NCI-H1092 treated with DMSO at 0.1 percent for 48 hours (cell line): ENCODE data around the gene SPATA17.
A peak's percentile ranks its signal among the peaks of the same experiment; 100 is the strongest.
"Not testable (repeated sequence)": the region's sequence is repeated elsewhere in the genome, so short reads cannot be mapped to it uniquely, and the experiment has no call there.

Experiments used
- DNase-seq: peaks from one replicate; lab custom pipeline; 2025; lab: John Stamatoyannopoulos, UW

Gene SPATA17, protein sequence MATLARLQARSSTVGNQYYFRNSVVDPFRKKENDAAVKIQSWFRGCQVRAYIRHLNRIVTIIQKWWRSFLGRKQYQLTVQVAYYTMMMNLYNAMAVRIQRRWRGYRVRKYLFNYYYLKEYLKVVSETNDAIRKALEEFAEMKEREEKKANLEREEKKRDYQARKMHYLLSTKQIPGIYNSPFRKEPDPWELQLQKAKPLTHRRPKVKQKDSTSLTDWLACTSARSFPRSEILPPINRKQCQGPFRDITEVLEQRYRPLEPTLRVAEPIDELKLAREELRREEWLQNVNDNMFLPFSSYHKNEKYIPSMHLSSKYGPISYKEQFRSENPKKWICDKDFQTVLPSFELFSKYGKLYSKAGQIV

DNA sequence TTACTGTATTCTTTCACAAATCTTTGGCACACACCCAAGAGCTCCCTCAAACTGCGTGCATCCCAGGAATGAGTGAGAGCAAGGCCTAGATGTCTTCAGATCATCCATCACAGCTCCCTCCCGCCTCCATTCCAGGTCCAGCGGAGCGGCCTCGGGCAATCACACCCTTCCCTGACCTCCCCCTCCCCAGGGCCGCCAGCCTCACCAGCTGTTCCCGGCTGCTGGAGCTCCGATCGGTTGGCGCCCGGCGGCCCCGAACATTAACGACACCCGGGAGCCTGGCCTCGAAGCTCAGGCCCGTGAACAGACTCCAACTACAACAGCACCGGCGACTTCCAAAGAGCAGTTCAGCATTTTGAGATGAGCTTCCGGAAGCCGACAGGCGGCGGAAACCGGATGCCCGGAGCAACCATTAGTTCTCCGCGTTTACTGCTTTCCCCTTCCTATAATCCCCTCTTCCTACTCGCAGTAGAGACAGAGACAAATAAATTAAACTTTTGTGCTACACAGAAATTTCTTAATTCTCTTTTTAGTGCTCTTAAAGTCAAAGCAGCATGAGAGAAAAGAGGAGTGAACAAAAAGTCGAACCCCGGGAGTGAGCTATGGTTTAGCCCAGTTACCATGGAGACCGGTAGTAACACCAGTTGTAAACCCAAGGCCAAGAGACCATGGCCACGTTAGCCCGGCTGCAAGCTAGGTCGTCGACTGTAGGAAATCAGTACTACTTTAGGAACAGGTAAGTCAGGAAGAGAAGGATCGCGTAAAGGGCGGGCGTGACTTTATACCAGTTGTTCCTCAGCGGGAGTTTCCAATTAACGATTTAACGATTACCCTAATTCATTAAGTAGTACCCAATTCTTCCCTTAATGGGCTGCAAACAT, at the start of gene SPATA17, which contains the start of gene GPATCH2:
Gene SPATA17 (plus strand): TSS at position 634 of the 881 bp plus-strand sequence. CDS start 35 bp downstream, at position 669.
Gene GPATCH2 (minus strand): TSS at position 380 of the 881 bp plus-strand sequence. CDS start 119 bp downstream, at position 261.
- DNase-seq, result peak; percentile 97

DNA sequence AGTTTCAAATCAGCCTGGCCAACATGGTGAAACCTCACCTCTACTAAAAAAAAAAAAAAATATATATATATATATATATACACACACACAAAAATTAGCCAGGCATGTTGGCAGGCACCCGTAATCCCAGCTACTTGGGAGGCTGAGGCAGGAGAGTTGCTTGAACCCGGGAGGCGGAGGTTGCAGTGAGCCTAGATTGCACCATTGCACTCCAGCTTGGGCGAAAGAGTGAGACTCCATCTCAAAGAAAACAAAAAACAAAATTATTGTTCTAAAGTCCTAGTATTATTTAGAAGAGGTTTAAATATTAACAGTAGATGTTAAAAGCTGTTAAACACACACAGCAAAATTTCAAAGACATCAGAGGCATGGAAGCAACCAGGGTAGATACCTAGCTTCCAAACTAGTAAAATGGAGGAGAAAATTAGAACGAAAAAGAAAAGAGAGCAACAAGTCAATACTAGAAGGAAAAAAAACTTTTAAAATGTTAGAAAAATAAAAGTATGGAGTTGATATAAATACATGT, 46.8 kb upstream of the SPATA17 start:
- DNase-seq, result not testable (repeated sequence)

DNA sequence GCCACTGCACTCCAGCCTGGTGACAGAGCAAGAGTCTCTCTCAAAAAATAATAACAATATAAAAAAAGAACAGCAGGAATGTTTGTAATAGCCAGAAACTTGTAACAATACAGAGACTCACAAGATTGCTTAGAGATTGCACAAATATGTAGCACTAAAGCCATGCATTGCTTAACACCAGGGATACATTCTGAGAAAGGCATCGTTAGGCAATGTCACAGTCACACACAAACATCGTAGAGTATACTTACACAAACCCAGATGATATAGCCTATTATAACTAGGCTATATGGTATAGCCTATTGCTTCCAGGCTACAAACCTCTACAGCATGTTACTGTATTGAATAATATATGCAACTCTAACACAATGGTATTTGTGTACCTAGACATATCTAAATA, 45.6 kb upstream of the SPATA17 start:
- DNase-seq, result no peak

DNA sequence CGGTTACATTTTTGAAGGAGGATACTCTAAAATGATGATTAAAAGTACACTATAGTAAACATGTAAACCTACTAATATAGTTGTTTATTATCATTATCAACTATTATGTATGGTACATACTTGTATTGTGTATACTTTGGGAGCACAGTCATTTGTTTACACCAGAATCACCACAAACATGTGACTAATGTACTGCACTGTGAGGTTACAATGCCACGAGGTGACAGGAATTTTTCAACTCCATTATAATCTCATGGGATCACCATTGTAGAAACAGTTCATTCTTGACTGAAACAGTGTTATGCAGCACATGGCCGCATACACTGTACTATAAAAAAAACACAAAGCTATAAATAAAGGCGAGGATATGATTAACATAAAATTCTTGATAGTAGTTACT, 44.6 kb upstream of the SPATA17 start:
- DNase-seq, result no peak

DNA sequence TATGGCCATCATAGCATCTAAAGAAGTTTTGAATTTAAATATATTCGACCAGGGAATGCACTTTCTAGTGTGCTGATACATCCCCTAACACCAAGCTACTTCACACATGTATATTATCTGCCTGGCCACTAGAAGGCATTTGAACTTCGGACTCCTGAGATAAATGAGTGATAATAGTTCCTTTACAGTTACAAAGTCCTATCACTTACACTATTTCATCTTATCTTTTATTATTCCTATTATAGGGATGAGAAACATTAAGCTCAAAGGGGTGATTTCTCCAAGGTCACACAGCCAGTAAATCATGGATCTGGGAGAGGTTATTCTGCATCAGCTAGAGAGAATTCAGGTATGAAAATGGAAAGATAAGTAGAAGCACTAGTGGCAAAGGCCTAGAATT, 40.5 kb upstream of the SPATA17 start:
- no peak for DNase-seq

DNA sequence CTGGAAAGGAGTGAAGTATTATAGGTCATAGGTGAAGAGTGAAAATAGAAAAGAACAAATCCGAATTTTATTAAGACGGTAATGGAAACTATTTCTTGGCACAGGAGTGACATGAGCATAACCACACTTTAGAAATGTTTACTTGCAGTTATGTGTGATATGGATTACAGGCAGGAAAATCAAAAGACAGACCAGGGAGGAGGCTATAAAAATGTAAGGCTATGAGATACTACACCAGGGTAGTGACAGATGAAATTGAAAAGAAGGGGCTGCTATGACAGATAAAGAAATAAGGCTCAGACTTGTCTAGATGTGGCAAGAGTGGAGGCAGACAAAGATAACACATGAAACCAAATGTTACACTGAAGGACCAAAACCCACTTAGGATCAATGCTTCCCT, 32.0 kb upstream of the SPATA17 start:
- DNase-seq, result no peak

DNA sequence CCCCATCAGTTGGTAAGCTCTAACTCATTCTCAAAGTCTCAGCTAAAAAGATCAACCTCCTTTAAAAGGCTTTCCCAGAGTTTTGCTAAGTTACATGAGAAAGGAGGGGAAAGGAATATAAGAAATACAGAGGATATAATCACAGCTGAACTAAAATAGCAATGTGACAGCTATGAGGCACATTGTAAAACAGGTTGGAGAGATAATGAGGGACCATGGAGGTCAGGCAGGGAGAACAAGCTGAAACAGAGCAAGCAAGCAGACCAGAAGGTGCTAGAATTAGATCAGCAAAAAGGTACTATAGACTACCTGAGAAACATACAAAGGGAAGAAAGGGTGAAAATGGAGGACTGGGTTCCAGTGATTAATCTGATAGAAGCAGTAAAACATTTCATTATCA, 28.8 kb upstream of the SPATA17 start:
- no peak for DNase-seq

DNA sequence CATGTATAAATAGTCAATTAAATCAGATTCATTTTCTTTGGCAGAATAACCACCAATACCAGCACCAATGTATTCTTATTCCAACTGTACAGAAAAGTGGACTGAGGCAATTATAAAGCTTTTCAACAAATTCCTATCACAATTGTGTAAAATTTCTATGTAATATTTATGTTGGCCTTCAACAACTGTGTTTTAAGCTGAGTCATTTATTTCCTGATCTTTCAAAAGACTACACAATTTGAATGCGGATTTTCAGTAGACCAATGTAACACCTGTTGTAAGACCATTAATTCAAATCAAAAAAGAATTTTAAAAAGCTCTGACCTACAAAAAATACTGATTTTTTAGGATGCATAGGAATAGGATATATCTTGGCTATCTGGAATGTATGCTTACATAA, 25.8 kb upstream of the SPATA17 start:
- no peak for DNase-seq

DNA sequence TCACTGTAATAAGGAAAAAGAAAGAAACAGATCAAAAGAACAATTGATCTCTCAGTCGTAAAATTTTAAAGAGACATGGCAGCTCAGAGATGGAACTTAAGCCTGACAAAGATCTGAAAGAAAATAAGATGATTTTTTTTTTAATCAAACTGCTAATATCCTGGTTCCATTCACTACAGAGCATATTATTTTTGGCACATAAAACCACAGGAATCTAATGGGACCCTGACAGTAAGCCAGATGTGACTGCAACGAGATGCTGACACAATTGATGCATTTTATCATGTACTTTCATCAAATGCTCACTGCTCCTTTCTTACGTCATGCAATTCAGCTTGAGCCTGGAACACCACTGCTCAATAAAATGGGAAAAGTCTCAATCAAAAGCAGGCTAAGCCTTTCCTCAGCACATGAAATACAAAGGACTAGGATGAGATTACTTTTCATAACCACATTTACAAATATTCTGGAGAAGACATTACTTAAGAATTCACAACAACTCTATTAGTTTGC, 16.9 kb upstream of the SPATA17 start:
- DNase-seq, result no peak

DNA sequence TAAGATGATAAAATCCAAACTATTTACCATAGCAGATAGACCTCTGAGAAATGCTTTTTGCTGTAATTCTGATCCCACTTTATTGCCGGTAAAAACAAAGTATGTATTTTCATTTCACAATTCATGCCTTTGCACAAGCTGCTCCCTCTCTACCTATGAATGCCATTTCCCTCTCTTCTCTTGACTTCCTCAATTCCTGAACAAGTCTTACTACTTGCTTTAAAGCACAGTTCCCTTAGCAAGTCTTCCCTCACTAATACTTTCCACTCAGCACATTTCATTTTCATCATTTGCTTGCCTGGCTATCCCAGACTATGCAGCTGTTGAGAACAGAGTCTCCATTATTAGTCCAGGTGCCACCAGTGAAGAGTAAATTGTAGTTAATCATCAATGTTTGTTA, 14.0 kb upstream of the SPATA17 start:
- no peak for DNase-seq

DNA sequence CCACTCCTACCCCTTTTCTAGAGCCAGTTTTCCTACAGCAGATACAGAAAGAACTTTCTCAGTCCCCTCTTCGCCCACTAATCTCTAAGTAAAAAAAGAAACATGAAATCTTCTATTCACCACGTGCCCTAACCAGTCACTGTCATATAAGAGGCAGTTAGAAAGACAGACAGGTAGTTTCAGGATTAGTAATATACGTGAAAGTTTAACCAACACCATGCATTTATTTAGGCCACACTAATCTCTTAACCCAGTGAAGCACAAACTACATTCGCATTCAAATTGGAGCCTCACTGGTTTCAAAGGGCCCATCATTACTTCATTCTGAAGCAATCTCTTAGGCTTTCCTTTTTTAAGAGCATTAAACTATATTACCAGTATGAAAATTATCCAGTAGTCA, 10.3 kb upstream of the SPATA17 start:
- no peak for DNase-seq

DNA sequence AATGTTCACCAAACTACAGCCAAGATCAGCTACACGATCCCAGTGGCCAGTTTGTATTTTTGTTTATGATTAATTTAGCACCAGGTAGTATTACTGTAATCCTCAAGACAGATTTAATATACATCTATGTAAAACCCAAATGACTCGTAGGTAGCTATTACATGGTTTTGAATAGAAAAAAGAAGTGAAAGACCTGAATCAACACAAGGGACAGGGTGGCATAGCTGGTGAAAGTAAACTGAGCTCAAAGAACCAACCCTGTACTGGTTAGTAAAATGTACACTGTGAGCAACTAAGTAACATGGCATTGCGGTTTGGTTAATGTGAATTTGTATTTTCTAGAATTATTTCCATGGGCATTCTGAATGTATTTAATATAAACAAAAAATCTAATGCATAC, 9.1 kb upstream of the SPATA17 start:
- no peak for DNase-seq

DNA sequence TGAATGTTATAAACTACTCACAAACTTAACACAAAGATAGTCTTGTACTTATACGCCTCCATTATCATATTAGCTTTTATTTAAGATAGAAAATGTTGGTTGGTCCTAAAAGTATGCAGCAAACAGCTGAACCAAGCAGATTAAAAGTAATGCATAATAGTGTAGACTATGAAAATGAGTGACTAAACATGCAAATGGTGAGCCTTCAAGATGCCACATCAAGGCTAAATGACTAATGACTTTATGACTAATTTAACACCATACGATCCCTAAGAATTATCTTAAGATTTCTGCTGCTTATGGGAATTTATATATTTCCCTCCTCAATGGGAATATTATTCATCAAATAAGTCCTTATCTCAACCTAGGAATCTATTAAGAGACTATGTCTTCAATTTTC, 4.8 kb upstream of the SPATA17 start:
- no peak for DNase-seq

DNA sequence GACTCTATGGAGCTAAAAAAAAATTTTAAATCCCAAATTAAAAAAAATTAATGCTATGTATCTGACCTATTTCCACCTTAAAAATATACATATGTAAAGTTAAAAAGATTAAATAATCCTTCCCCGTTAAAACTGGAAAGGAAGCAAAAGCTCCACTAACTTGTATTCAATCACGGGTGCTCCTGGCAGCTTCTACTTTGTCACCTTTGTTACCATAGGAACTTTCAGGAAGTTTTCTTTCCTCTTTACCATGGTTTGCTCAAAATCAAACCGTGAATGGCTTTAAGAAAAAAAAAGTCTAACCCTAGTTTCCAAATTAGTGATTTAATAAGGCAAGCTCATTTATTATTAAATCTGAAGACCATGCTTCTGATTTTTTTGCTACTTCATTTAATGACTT, 3.7 kb upstream of the SPATA17 start:
- no peak for DNase-seq

DNA sequence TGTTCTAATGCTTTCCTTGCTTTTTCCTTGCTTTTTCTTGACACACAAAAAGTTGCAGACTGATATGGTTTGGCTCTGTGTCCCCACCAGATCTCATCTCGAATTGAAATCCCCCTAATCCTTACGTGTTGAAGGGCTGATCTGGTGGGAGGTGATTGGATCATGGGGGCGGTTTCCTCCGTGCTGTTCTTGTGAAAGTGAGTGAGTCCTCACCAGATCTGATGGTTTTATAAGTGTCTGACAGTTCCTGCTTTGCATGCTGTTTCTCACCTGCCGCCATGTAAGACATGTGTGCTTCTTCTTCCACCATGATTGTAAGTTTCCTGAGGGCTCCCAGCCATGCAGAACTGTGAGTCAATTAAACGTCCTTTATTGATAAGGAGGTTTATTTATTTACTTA, 11.3 kb downstream of the SPATA17 start:
- no peak for DNase-seq

DNA sequence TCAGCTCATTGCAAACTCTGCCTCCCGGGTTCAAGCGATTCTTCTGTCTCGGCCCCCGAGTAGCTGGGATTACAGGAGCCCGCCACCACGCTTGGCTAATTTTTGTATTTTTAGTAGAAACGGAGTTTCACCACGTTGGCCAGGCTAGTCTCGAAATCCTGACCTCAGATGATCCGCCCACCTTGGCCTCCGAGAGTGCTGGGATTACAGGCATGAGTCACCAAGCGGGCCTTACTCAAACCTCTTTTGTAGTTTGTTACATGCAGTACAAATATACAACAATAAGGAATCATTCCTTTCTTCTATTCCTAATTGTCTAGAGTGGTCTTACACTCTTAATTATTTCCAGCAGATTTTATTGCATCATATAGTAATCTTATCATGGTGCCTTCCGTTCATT, 16.6 kb downstream of the SPATA17 start:
- DNase-seq, result no peak

DNA sequence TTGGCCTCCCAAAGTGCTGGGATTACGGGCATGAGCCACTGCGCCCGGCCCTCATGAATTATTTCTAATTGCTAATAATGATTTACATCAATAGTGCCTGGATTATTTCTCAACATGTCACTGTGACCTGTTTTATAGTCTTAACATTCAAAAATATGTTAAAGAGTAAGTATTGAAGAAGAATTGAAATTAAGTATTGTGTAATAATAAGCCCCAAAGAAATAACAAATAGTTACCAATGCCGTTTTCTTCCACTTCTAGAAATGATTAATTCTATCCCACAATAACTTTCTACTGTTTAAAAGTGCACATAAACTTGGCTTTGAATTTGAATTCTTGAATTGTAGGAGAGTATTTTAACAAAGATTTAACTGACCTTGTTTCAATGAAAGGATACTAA, 19.5 kb downstream of the SPATA17 start:
- no peak for DNase-seq

DNA sequence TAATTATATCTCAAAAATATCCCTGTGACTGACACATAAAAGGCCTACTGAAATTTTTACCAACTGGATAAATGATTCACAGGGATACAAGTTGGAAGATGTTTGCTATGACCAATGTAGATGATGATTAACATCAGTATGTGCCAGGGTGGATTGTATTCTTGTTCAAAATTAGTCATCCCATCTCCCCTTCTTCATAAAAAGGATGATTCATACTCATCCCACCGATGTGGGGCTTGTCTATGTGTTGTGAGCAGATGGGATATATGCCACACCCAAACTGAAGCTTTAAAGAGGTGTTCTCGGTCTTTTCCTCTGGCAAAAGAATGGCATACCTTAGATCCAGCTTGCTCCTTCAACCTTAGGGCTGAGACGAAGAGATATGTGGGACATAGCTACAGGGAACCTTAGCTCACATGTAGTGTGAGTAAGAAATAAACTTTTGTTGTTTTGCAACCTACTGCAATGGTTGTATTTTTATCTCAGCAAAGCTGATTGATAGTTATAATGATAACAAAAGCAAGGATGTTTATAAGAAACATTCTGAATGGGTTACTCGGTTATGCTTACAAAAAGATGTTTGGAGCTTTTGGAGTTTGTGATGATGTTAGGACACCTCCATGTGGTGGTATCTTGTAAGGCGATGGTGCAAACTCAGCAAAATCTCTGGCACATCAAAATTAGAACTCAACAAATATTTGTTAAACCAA, 29.4 kb downstream of the SPATA17 start:
- DNase-seq, result peak; percentile 5

DNA sequence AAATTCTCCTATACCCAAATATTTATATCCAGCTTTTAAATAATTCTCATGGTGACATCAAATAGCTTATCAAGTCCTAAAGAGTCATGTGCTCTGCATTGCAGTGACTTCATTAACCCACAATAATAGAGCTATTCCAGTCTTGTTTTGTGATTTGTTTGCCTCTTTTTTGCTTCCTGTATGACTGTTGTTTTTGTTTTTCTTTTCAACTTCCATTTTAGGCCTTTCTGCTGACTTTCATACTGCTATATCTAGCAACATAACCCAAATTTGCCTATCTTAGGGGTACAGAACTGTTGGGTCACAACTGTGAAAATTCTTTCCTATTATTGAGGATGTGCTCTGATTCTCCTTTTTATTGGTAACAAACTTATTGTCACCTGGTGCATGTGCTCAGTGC, 30.3 kb downstream of the SPATA17 start:
- DNase-seq, result no peak

DNA sequence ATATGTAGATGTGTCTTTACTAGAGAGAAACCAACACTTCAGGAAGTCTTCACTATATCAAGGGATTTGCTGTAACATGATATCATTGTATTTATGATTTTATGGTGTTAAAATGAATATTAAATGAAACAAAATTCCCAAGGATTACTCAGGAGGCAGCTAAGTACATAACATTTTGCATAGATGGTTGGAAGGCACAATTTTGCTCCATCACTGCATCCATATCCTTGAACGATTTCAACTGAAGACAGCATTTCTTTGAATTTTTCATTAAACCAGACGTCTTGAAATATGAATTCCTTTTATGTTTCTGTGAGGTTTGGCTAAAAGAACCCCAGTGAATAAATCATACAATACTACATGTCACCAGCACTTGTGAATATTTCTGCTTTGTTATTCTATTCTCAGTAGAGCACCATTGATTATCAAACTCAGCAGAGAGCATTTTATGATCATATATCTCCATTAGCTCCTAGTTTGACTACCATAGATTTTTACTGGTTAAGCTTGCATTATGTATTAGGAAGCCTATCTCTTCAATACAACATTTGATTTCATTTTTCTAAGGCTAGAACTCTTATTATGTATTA, 37.3 kb downstream of the SPATA17 start:
- DNase-seq, result no peak

DNA sequence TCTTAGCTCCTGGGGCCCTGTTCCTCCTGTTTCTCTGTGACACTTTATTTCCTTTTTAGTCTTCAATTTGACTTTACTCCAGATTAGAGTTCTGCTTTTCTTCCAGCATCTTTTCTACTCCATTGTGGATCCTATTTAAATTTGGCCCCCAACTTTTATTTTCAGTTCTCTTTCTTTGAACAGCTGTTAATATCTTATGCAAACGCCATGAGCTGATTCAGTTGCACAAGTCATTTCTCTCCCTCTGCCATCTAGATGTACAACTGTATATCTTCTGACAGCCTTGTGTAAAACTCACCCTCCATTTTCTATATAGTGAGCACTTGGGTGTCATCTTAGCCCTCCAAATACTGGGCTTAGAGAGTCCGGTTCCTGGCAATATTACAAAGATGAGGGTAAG, 42.2 kb downstream of the SPATA17 start:
- no peak for DNase-seq
